ENCODE data around the gene ANXA5. TPM values are rescaled to one million over a fixed set of nuclear protein-coding genes. Genes with fewer than 3 reads are reported as not detected.

Gene ANXA5
- total RNA-seq, 1 experiment from 2014 or later: 231 TPM

DNA sequence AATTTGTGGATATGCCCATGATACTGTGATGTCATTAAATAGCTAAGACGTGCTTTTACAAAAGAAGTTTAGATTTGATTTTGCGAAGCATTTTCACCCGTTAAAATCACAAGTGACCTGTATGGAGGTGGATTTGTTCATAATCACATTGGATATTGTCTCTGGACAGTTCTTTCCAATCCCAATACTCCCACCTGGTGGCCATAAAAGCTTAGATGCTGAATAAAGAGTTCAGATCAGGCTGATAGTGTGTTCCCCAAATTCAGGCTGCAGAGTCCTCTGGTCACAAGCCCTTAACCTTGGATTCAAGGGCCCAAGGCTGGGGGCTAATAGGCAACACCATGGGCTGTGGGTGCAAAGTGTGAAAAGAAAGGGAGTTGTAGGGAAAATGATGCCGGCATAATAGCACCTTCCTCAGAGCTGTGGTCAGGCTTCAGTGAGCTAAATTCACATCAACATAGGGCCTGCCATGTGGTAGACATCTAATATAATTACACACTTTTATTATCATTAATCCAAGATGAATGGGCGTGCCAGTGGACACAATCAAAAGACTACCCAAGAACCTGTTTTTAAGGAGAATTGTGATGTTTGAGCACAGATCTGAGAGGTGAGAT is 40.1 kb upstream of the ANXA5 start:
- Histone ChIP-seq H3K4me1 (ENCODE audit: insufficient read depth, low read length) (no peaks in the 10 kb centered on the region), H3K23me2 (ENCODE audit: insufficient read length, low read depth, low read length, poor library complexity, severe bottlenecking) (no peaks in the 10 kb centered on the region), H2BK20ac (ENCODE audit: low read depth, low read length, poor library complexity, severe bottlenecking) (no peak overlapping the region), H4K5ac (ENCODE audit: insufficient read length, low read depth, low read length) (no peak overlapping the region), H3K56ac (ENCODE audit: insufficient read length, low read depth, low read length) (no peak overlapping the region), H3K4ac (ENCODE audit: low read depth, low read length) (no peak overlapping the region), H2BK5ac (ENCODE audit: insufficient read length, low read length) (no peak overlapping the region), H3K79me1 (ENCODE audit: insufficient read depth, low read depth, low read length, poor library complexity, severe bottlenecking) (no peaks in the 10 kb centered on the region), H4K91ac (ENCODE audit: insufficient read length, low read depth, low read length) (no peak overlapping the region), H4K20me1 (ENCODE audit: control insufficient read depth, insufficient read depth, insufficient read length) (no peaks in the 10 kb centered on the region), H2BK120ac (ENCODE audit: low read depth, low read length, poor library complexity, severe bottlenecking) (no peak overlapping the region), H3K14ac (ENCODE audit: insufficient read depth, low read length) (no peak overlapping the region), H3K9me3 (ENCODE audit: control insufficient read depth, low read depth, low read length) (no peaks in the 10 kb centered on the region), H3K4me2 (ENCODE audit: insufficient read depth, insufficient read length, low read length) (no peak overlapping the region), H3K18ac (ENCODE audit: insufficient read length, low read depth, low read length) (no peak overlapping the region), H3K9ac (ENCODE audit: extremely low read depth, insufficient read length, low read length) (no peak overlapping the region), H3K27me3 (ENCODE audit: insufficient read depth, low read length) (no peaks in the 10 kb centered on the region), H3T11ph (ENCODE audit: low read length) (no peak overlapping the region), H2BK15ac (ENCODE audit: low read depth, low read length) (no peak overlapping the region), H3K79me2 (ENCODE audit: insufficient read depth, low read length) (no peaks in the 10 kb centered on the region), H2AK5ac (ENCODE audit: insufficient read length, low read length) (no peak overlapping the region), H3K27ac (ENCODE audit: insufficient read length, low read depth, low read length) (no peak overlapping the region), H4K8ac (replicated peaks; ENCODE audit: insufficient read length, low read depth, low read length) (no peak overlapping the region), H3K23ac (ENCODE audit: insufficient read length, low read depth, low read length) (no peak overlapping the region), H2AFZ (ENCODE audit: low read length) (no peak overlapping the region), H2BK12ac (ENCODE audit: insufficient read length, low read depth, low read length) (no peak overlapping the region)
- H3K4me3 Mint-ChIP-seq: no peak overlapping the region
- H3K27ac Mint-ChIP-seq: no peak overlapping the region
- DNase-seq: no peak
- no CpG with 5 or more reads among the region's 5 CpGs for WGBS (ENCODE audit: extremely low coverage, insufficient read length, low lambda C conversion rate)
- H3K9me3 Mint-ChIP-seq: no peaks in the 10 kb centered on the region
- TF ChIP-seq, protein P1, sequence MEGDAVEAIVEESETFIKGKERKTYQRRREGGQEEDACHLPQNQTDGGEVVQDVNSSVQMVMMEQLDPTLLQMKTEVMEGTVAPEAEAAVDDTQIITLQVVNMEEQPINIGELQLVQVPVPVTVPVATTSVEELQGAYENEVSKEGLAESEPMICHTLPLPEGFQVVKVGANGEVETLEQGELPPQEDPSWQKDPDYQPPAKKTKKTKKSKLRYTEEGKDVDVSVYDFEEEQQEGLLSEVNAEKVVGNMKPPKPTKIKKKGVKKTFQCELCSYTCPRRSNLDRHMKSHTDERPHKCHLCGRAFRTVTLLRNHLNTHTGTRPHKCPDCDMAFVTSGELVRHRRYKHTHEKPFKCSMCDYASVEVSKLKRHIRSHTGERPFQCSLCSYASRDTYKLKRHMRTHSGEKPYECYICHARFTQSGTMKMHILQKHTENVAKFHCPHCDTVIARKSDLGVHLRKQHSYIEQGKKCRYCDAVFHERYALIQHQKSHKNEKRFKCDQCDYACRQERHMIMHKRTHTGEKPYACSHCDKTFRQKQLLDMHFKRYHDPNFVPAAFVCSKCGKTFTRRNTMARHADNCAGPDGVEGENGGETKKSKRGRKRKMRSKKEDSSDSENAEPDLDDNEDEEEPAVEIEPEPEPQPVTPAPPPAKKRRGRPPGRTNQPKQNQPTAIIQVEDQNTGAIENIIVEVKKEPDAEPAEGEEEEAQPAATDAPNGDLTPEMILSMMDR (conservative IDR thresholded peaks at IDR 0.05): peak; percentile 71
- H3K27me3 Mint-ChIP-seq (ENCODE audit: low read depth): peaks cover 14% of the 10 kb centered on the region
- H3K4me1 Mint-ChIP-seq: peaks cover 13 to 17% of the 10 kb centered on the region in 2 experiments
- H3K36me3 Mint-ChIP-seq (ENCODE audit: insufficient read depth in 1 of 3, low read depth in 3 of 3): no peaks in the 10 kb centered on the region
